ENCODE measurements around the gene DGKB.

The DGKB gene

DNA sequence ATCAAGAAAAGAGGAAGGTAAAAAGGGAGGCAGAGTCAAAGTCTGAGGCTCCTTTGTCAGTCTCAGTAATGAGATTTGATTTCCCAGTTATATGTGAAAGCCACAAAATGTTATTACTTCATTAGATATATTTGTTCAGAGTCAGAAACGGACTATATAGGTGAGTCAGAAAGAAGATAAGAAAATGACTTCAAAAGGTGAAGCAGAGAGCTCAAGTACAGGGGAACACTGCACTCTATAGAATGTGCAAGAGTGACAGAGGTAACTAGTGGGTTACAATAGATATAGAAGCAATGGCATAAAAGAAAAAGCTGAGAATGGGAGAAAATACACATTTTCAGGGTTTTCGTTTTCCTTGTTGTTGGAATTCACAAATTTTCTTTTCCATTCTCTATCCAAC lies 43.3 kb downstream of the DGKB start:
- no peak for DNase-seq

DNA sequence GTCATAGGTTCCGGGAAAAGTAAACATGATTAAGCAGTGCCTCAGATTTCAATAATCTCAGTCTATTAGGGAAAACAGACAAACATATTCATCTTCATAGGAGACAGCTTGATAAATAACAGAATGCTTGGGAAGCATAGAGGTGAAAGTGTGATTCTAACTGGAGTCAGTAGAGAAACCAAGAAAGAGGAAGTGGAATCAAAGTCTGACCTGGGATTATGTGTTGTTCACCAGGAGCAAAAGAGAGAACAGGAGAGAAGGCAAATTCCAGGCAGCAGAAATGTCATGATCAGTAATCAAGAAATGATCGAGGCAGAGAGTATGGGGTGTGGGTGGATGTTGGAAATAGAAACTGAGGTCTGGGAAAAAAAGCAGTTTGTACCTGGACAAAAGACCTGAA lies 43.7 kb downstream of the DGKB start:
- DNase-seq, result no peak

DNA sequence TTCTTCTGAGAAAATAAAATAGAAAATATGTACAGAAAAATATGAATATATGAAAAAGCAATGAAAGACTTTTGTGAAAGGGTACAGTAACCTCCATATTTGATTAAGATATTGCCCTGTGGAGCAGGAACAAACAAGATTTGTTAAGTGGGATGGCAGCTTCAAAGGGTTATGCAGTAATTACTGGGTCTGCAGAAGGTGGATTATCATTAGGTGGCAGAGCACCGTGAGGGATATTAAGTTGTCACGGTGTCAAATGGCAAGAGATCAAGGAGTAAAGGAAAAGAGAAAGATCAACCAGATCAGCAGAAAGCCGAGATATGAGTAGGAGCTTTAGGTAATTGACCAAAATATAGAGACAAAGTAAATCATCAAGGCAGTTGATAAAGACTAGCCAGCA lies 44.1 kb downstream of the DGKB start:
- DNase-seq, result no peak

DNA sequence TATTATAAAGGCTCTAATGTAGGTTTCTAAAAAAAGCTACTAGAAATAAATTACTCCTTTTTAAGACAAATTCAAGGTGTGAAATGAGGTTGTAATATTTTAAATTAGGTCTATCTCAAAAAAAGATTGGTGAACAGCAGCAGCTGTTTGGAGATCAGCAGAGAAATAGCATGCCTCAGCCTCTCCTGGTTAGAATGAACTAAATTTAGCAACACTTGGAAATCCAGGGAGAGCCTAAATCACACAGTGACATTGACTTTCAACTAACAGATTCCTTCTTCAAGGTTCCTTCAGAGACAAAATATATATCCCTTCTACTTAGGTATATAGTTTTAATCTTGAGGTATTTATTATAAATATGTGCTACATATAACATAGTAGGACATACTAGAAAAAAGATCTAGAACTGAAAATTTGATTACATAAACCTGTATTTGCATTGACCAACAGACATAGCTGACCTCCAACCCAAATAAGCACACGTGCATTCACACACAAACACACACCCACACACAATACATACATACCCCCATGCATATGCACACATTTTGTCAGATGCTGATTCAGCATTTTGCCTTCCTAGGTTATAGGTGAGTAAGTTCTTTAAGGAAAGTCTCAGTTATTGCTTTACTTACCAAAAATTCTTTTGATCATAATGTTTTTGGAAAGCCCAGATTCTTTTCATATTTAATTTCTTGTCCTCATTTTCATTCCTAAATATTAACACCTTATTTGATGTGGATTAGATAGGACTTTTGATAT lies 47.3 kb downstream of the DGKB start:
- no peak for DNase-seq

DNA sequence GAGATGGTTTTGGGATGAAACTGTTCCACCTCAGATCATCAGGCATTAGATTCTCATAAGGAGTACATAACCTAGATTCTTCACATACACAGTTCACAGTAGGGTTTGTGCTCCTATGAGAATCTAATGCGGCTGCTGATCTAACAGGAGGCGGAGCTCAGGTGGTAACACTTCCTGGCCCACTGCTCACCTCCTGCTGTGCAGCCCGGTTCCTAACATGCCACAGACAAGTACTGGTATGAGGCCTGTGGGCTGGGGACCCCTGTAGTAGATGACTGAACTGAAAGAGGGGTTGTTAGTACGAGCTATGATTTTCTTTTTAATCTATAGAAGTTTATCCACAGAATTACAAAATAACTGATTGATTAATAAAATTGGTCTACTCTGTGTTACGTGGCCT lies 48.1 kb downstream of the DGKB start:
- DNase-seq, result no peak

DNA sequence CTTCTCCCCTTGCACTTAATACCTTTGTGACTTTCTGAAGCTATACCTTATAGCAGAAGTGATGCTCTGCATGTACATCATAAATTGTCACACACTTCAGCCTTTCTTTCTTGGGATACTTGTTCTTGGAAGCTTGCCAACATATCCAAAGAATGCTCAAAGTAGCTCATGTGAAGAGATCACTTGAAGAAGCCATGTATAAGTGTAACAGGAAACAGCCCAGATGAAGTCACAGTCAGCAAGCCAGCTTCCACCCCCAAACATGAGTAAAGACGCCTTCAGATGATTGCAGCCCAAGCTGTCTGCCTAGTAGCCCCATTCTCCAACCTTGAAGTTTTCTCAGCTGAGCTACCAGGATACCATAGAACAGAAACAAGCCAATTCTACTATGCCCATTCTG lies 50.9 kb downstream of the DGKB start:
- DNase-seq, result no peak

DNA sequence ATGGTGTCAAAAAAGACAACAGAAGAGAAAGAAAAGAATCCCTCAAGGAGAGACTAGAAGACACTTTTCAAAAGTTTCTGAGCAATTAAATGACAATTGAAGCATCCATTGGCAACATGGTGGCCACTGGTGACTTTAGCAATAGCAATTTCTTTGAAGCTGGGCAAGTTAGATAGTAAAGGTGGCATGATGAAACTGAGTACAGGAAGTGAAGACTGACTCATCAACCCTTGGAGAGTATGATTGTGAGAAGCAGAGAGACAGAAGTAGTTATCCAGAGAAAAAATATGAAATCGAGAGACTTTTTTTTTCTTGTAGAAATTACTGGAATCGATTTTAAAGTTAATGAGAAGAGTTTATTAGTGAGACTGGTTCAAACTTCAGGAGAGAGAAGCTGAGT lies 52.5 kb downstream of the DGKB start:
- no peak for DNase-seq

DNA sequence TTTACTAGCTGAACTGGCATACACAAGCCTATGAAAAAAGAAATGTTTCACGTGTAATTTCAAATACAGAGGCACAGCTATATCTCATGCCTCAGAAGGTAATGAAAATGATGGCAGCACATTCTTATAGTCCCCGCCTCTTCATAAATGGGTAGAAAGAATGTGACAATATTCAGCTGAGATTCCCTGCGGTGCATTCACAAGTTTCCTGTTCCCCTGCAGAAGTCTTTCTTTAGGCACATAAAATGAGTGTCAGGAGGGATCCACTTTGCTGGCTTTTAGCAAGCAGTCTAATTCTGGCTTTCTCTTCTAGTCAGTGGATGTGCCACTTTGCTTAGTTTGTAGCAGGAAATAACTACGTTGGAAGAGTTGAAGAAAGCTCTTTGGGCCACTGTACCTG lies 56.1 kb downstream of the DGKB start:
- no peak for DNase-seq

DNA sequence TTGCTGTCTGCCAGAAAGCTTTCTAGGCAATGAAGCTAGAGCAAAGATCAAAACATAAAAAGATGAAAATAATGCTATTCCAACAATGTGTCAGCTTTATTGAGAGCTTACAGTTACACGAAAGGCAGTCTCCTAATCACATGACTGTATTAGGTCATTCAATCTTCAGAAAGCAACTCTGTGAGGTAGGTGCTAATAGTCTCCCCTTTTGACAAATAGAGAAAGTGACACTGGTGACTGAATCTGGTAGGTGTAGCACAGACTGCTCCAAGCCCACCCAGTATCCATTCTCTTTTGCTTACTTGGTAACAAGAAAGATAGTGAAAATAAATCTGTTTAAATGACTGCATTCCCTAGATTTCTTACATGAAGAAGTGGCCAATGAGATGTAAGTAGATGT lies 58.8 kb downstream of the DGKB start:
- no peak for DNase-seq

DNA sequence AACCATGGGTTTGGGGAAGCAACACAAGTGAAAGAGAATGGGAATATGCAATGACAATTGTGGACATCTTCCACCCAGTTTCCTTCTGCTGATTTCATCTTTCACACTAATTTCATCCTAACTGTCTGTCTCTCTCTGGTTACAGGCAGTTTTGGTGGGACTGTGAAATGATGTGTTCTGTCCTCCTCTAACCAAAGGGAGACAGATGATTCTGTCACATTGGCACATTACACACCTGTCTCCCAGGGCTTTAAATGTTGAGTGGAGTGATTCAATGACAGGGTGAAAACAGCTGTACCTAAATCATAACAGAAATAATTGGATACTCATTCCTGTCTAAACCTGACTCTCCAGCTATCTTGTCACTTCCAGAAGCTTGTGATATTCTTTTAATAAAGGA lies 60.0 kb downstream of the DGKB start:
- DNase-seq, result no peak

DNA sequence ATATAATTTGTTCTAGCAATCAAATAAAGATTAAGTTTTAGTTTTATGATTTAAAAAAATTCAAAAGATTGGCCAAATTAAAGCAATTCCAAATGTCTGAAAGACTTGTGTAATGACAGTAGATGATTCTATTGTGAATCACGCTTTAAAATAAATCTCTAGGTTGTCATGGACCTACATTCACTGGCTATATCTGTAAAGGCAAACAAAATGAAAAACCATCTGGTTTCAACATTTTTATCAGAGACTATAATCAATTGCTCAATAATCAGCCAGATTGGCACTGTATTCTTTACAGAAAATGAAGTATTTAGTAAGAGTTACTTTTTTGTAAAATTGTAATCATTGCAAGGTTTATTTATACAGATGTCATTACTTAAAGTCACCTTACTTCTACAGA lies 60.7 kb downstream of the DGKB start:
- DNase-seq, result peak; percentile 66

DNA sequence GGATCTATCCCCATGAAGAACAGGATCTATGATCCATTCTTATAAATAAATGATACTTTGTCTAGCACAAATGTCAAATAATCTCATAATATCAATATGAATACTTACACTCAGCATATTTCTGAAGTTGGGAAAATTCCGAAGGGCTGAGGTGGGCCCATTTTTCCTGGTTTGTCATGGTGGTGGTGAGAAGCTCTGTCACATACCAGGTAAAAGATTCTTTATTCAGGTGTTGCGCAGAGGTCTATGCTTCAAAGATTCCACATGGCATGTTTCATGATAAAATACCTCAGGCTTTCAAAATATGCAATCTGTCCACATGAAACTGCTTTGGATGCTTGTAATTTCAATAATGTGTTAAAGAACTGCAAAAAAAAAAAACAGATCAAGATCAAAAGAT lies 61.5 kb downstream of the DGKB start:
- DNase-seq, result no peak

DNA sequence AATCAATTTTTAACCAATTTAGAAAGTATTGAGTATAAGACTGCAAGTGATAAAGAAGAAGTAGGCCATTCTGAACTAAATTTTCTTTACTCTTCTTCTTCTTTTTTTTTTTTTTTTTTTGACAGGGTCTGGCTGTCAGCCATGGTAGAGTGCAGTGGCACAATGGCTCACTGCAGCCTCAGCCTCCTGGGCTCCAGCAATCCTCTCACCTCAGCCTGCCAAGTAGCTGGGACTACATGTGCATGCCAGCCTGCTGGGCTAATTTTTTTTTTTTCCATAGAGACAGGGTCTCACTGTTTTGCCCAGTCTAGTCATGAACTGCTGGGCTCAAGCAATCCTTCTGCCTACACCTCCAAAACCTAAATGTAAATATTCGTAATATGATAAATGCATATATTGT lies 63.2 kb downstream of the DGKB start:
- DNase-seq, result no peak

DNA sequence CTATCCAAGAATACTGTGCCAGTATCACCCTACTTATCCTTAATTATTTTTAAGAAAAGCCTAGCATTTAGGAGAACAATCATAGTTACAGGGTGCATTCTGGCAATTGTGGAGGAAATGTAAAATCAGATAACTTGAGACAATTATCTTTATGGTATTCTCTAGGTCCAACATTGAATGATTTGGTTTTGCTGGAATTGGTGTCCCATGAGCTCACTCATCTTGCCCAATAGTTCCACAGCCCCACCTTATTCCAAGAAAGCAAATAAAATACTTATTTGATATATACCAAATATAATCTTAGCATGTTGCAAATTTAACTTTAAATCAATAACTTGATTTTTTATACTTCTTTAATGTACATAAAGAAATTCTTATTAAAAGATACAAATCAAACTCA lies 65.3 kb downstream of the DGKB start:
- DNase-seq, result no peak

DNA sequence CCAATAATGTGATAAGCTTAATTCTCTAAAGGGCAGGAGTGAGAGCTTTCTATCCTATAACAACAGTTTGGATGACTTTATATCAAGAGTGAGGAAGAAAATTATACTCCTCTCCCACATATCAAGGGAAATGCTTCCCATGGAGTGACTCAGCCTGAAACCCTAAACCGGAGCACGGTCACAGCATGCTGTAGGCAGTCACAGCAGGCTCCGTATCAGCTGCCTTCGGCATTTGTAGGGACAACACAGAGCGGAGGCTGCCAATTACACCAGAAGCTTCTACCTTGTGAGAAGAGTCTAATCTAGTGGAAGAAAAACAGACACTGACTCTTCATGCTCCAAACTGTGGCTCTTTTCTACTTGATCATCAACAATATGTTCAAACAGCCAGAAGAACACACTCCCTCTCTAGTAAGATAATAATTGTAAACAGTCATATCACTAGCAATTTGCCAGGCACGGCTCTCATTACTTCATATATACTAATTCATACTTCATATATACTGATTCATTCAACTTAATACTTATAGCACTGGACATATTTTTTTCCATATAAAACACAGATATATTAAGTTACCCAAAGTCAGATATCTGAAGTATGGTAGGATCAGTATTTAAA lies 65.9 kb downstream of the DGKB start:
- peak; percentile 61 for DNase-seq

DNA sequence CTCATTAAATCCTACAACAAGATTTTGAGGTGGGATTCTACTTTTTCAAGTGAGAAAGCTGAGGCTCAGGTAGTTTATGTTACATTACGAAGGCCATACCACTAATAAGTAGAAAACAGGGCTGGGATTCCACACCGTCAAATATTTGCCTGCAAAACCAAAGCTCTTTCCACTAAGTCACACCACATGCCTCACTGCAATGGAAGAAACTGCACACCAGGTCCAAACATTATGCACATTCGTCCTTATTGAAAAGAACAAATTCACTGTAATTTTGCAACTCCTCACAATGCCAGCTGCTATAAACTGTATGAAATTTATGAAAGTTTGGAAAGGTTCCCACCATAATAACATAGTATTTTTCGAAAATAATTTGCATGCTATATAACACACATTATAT lies 66.5 kb downstream of the DGKB start:
- DNase-seq, result no peak

DNA sequence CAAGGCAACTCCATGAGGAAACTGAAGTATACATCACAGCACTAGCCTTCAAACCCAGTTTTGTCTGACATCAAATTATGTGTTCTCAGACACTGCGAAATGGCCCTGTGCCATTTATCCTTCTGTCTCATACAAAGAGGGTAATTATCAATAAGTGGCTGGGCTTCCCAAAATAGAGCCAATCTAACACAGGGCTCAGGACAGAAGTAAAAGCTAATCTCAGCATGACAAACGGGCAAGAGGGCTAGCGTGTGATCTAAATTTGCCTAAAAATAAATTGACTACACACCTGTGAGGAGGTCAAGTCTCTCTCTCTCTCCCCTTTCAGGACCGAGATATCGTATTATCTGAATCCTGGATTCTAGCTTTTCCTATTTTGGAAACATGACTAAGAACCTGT lies 67.2 kb downstream of the DGKB start:
- DNase-seq, result no peak

DNA sequence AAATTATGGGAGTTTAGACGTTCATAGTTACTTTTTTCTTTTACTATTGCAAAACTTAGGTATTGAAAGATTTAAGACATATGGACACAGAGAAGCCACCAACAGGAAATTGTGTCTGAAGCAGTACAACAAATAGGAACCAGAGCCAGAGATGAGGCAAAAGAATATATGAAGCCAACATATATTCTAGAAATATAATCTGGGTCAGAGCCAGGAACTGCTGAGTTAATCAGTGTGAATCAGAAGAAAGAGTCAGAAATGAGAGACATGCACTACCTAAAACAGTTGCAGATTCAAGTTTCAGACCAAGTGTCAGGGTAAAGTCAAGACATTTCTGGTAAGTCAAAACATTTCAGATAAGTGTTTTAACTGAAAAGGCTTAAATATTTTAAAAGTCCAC lies 67.7 kb downstream of the DGKB start:
- peak; percentile 65 for DNase-seq

DNA sequence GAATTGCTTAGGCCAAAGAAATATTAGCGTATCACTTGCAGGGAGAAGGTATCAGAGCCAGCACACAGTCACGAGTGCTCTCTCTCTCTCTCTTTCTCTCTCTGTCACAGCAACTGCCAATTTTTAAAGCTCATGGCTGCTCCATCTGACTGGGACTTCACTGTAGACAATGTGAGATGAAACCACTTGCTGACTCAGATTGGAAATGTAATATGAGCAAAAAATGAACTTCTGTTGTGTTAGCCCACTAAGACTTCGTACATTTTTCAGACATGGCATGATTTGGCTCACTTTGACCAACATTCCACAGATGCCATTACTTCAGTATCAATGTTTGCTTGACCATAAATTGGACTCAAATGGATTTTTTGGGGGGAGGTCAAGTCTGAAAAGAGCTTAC lies 68.1 kb downstream of the DGKB start:
- DNase-seq, result peak; percentile 46

DNA sequence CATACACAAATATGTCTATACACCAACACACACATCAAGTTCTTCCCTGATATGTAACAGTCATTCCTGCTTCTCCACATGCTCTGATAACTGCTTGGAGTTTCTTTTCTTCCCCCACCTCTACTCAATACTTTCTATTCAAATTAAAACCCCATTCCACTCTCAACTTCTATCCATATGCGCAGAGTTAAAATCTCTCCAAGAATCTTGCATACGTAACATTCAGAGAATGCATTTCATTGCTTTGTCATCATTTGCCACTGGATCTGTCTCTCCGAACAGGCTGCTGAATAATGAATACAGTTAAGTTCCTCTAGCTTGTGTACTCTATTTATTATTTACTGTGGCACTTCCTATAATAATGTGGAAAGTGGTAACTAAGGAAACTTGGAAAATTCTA lies 68.8 kb downstream of the DGKB start:
- peak; percentile 45 for DNase-seq

DNA sequence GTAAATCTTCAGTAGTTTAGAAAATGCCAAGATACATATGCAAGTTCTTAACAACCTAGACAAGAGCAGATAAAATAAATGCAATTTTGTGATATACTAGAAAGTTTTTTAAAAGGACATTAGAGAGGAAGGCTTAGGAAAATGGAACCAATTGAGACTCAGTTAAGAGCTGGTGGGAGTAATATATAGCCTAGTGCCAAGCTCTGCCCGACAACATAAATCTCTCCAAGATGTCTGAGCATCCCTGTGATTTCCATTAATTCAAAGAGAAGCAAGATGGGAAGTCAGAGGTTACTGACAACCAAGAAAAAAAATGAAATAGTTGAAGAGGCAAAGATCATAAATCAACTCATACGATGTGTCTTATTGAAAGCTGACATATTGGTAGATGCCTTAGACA lies 74.5 kb downstream of the DGKB start:
- no peak for DNase-seq

DNA sequence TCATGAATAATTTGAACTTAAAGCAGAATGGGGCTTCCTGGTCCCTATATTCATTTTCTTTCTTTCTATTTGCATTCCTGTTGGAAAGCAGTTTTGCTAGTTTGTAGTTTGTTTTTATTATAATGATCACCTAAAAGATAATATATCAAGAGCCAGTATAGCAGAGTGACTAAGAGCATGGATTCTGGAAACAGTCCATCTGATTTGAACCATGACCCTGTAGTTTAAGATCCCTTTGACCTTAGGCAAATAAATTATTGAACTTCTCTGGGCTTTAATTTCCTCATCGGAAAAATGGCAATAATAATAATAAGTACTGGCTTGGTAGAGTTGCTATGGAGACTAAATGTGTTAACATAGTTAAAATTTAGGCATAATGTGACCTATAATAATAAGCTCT lies 76.1 kb downstream of the DGKB start:
- no peak for DNase-seq

DNA sequence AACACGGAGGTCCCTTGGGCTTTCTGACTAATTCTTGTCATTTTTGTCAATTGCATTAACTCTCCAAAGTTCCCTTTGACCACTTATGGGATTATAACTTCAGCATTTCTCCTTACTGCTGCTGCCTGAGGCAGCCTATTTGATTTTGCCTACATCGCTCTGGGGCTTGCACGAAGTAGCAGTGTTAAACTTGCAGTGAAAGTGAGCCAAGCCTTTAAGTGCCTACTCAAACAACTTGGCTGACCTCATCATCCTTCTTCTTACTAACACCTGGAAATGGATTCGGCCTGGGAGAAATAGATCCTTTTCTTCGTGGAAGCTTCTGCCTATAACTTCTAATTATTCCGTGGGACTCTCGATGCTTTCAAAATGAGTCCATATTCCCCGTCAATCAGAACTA lies 76.6 kb downstream of the DGKB start:
- DNase-seq, result no peak

DNA sequence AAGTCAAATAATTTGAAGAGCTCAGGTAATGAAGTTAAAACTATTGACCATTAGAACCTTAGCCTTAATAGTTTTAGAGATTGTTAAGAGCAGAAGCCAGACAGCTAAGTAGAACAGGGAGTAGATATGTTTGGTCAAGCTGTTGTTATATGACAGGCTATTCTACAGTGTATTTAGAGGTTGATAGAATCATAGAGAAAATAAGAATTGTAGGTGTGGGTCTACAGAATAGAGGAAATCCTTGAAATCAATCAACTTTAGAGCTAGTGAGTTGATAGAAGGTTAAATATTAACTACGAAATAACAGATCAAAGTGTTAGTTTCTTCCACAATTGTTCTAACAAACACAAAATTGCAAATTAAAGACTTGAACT lies 80.1 kb downstream of the DGKB start:
- no peak for DNase-seq
